ENCODE results near the gene MEGF11. TPM values are rescaled to one million over a fixed set of nuclear protein-coding genes. Genes with fewer than 3 reads are reported as not detected.

MEGF11 gene
- total RNA-seq, 1 experiment from 2014 or later, result 1.2 TPM

- Histone ChIP-seq H3K4me2 (ENCODE audit: insufficient read depth, insufficient read length, low read length) (no peak overlapping the region), H2BK12ac (ENCODE audit: insufficient read length, low read depth, low read length) (no peak overlapping the region), H4K8ac (replicated peaks; ENCODE audit: insufficient read length, low read depth, low read length) (no peak overlapping the region), H3K18ac (ENCODE audit: insufficient read length, low read depth, low read length) (no peak overlapping the region), H4K5ac (ENCODE audit: insufficient read length, low read depth, low read length) (no peak overlapping the region), H3K27ac (ENCODE audit: insufficient read length, low read depth, low read length) (no peak overlapping the region), H2BK15ac (ENCODE audit: low read depth, low read length) (no peak overlapping the region), H3K79me2 (ENCODE audit: insufficient read depth, low read length) (no peaks in the 10 kb centered on the region), H2BK20ac (ENCODE audit: low read depth, low read length, poor library complexity, severe bottlenecking) (no peak overlapping the region), H3K27me3 (ENCODE audit: insufficient read depth, low read length) (no peaks in the 10 kb centered on the region), H2AK5ac (ENCODE audit: insufficient read length, low read length) (no peak overlapping the region), H3K23ac (ENCODE audit: insufficient read length, low read depth, low read length) (no peak overlapping the region), H3K4ac (ENCODE audit: low read depth, low read length) (no peak overlapping the region), H3K79me1 (ENCODE audit: insufficient read depth, low read depth, low read length, poor library complexity, severe bottlenecking) (no peaks in the 10 kb centered on the region), H3K23me2 (ENCODE audit: insufficient read length, low read depth, low read length, poor library complexity, severe bottlenecking) (no peaks in the 10 kb centered on the region), H2BK5ac (ENCODE audit: insufficient read length, low read length) (no peak overlapping the region), H3K14ac (ENCODE audit: insufficient read depth, low read length) (no peak overlapping the region; the same call in 1 of the 2 replicates), H3K9me3 (ENCODE audit: control insufficient read depth, low read depth, low read length) (no peaks in the 10 kb centered on the region), H2BK120ac (ENCODE audit: low read depth, low read length, poor library complexity, severe bottlenecking) (no peak overlapping the region), H4K91ac (ENCODE audit: insufficient read length, low read depth, low read length) (no peak overlapping the region), H3K56ac (ENCODE audit: insufficient read length, low read depth, low read length) (no peak overlapping the region), H3K4me1 (ENCODE audit: insufficient read depth, low read length) (no peaks in the 10 kb centered on the region), H4K20me1 (ENCODE audit: control insufficient read depth, insufficient read depth, insufficient read length) (no peaks in the 10 kb centered on the region), H2AFZ (ENCODE audit: low read length) (no peak overlapping the region), H3K9ac (ENCODE audit: extremely low read depth, insufficient read length, low read length) (no peak overlapping the region), H3T11ph (ENCODE audit: low read length) (no peak overlapping the region)
- TF ChIP-seq, protein P1, sequence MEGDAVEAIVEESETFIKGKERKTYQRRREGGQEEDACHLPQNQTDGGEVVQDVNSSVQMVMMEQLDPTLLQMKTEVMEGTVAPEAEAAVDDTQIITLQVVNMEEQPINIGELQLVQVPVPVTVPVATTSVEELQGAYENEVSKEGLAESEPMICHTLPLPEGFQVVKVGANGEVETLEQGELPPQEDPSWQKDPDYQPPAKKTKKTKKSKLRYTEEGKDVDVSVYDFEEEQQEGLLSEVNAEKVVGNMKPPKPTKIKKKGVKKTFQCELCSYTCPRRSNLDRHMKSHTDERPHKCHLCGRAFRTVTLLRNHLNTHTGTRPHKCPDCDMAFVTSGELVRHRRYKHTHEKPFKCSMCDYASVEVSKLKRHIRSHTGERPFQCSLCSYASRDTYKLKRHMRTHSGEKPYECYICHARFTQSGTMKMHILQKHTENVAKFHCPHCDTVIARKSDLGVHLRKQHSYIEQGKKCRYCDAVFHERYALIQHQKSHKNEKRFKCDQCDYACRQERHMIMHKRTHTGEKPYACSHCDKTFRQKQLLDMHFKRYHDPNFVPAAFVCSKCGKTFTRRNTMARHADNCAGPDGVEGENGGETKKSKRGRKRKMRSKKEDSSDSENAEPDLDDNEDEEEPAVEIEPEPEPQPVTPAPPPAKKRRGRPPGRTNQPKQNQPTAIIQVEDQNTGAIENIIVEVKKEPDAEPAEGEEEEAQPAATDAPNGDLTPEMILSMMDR (conservative IDR thresholded peaks at IDR 0.05), result no peak
- H3K27ac Mint-ChIP-seq, result no peak overlapping the region; a peak in 1 of 7 replicates
- H3K4me1 Mint-ChIP-seq, result peaks cover 8 to 28% of the 10 kb centered on the region in 2 experiments
- no peaks in the 10 kb centered on the region for H3K9me3 Mint-ChIP-seq
- no CpG with 5 or more reads among the region's 4 CpGs for WGBS (ENCODE audit: extremely low coverage, insufficient read length, low lambda C conversion rate)
- H3K36me3 Mint-ChIP-seq (ENCODE audit: insufficient read depth in 1 of 3, low read depth in 3 of 3), result no peaks in the 10 kb centered on the region; a peak in 1 of 7 replicates
- no peak overlapping the region for H3K4me3 Mint-ChIP-seq
- H3K27me3 Mint-ChIP-seq (ENCODE audit: low read depth), result no peaks in the 10 kb centered on the region; the same call in none of the 2 replicates
- DNase-seq, result no peak
These were observed 88.8 kb downstream of the MEGF11 start for GRCh38 chr15:66164788-66165187.
